SU-DHL-6 (cell line): Measurements from ENCODE around the gene IGIP.
A peak's percentile ranks its signal among the peaks of the same experiment; 100 is the strongest.

ENCODE experiments used
- H2AFZ ChIP-seq: fragments of 200-600 bp; sonication (generic); 2 replicates; pipeline ENCODE4 v1.6.1; 2014; ENCODE audit warnings: low read depth, mild to moderate bottlenecking, moderate library complexity, mixed read lengths, antibody characterized with exemption, low read length; ENCODE audit not compliant: severe bottlenecking
- H3F3A ChIP-seq: fragments of 200-600 bp; shearing (Covaris generic); 2 replicates; pipeline ENCODE4 v1.6.0; 2016; ENCODE audit warnings: antibody characterized with exemption, mild to moderate bottlenecking; ENCODE audit not compliant: insufficient read depth
- H3K27ac ChIP-seq: fragments of 200-600 bp; sonication (generic); 2 replicates; pipeline ENCODE4 v1.5.1; 2016; ENCODE audit warnings: low read depth, mild to moderate bottlenecking, low read length, moderate library complexity, mixed read lengths
- H3K27me3 ChIP-seq: fragments of 200-600 bp; sonication (generic), shearing (Covaris generic); 2 replicates; pipeline ENCODE4 v1.6.0; 2014; ENCODE audit warnings: mild to moderate bottlenecking, low read length
- H3K36me3 ChIP-seq: fragments of 200-600 bp; sonication (generic); 2 replicates; pipeline ENCODE4 v1.6.1; 2014; ENCODE audit warnings: mild to moderate bottlenecking, low read length, mixed read lengths
- H3K4me2 ChIP-seq: fragments of 300-600, 200-600 bp; shearing (Covaris generic), sonication (generic); 2 replicates; pipeline ENCODE4 v1.6.0; 2014; ENCODE audit warnings: low read length, low read depth, mild to moderate bottlenecking; ENCODE audit not compliant: poor library complexity, severe bottlenecking
- H3K4me3 ChIP-seq: fragments of 200-600 bp; sonication (generic); 2 replicates; pipeline ENCODE4 v1.5.1; 2014; ENCODE audit warnings: antibody characterized with exemption, low read length, mild to moderate bottlenecking, mixed read lengths; ENCODE audit not compliant: insufficient read depth, poor library complexity, severe bottlenecking
- H3K79me2 ChIP-seq: fragments of 200-600 bp; sonication (generic); 2 replicates; pipeline ENCODE4 v1.6.1; 2014; ENCODE audit warnings: mild to moderate bottlenecking, low read length, moderate library complexity; ENCODE audit not compliant: insufficient read depth
- H3K9ac ChIP-seq: fragments of 200-600 bp; sonication (generic); 2 replicates; pipeline ENCODE4 v1.7.0; 2014; ENCODE audit warnings: mild to moderate bottlenecking, low read length
- H3K9me2 ChIP-seq: fragments of 200-600 bp; sonication (generic); replicated peaks from 2 replicates; pipeline ENCODE4 v1.6.1; 2014; ENCODE audit warnings: low read length; ENCODE audit not compliant: insufficient read depth
- H3K9me3 ChIP-seq: fragments of 200-600 bp; sonication (generic); 2 replicates; pipeline ENCODE4 v1.6.1; 2014; ENCODE audit warnings: low read length, mixed read lengths; ENCODE audit not compliant: insufficient read depth
- H4K20me1 ChIP-seq: fragments of 200-600 bp; sonication (generic); 2 replicates; pipeline ENCODE4 v1.6.1; 2014; ENCODE audit warnings: low read depth, mild to moderate bottlenecking, antibody characterized with exemption, low read length, moderate library complexity, mixed read lengths
- EZH2phosphoT487 ChIP-seq: fragments of 200-600 bp; sonication (generic), shearing (Covaris generic); conservative IDR thresholded peaks from 2 replicates; pipeline ENCODE4 v1.6.1; 2018; ENCODE audit warnings: mild to moderate bottlenecking, antibody characterized with exemption, low read length, moderate library complexity, mixed read lengths
- TF ChIP-seq, protein P1 (sequence below): fragments of 200-600 bp; sonication (generic); IDR thresholded peaks from one replicate; pipeline ENCODE4 v1.5.1; 2017; ENCODE audit warnings: antibody characterized with exemption, mild to moderate bottlenecking, low read length, moderate library complexity; ENCODE audit not compliant: insufficient read depth, poor library complexity, severe bottlenecking

Gene IGIP

DNA sequence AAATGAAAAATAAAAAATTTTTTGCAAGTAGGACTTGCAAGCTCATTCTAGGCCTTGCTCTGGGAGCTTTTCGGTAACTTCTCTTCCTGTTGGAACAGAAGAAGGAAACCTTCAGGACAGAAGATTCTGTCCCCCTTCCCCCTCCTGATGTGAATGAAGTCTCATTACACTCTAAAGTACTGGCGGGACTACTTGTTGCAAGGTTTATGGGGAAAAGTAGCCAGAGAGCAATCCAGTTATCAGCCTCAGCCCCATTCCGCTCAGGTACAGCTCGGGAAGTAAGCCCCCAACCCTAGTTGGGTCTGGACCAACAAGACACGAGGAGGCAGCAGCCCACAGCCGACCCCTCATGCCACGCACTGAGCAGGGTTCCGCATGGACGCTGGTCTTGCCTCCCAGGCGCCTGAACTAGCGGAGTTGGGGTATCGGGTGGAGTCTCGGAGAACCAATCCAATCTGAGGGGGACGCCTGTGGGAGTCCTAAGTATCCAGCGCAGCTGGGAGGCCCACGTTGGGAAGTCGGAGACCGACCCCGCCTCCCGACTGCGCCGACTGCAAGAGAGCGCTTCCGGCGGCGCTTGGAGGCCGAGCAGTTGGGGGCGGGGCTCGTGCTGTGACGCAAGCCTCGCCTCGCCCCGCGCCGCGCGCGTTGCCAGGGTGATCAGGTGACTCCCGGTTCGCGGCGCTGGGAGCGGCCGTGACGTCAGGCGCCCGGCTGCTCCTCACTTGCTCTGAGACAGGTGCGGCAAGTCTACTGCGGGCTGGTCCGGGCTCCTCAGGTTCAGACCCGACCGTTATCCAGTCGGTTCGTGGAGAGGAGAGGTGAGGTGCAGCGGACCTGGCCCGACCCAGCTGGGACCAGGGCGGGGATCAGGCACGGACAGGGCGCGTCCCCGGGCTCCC, 49.0 kb downstream of the IGIP start, which contains the start of gene CYSTM1:
Gene CYSTM1, plus strand, starts transcription at position 724 of the 902 bp plus-strand sequence. CDS start 19,278 bp downstream, outside the sequence.
- Histone ChIP-seq H3K9ac (peak within 1 kb of the TSS; percentile 64), H3K79me2 (no peaks in the 10 kb centered on the region), H2AFZ (peak within 1 kb of the TSS; percentile 90), H4K20me1 (no peaks in the 10 kb centered on the region), H3K27me3 (no peaks in the 10 kb centered on the region), H3F3A (0 out of 2 replicates have a peak, but pooled peaks cover 3% of the 10 kb centered on the region), H3K27ac (no peak within 1 kb of the TSS), H3K36me3 (no peaks in the 10 kb centered on the region), H3K4me2 (peak within 1 kb of the TSS; percentile 74), H3K9me3 (no peaks in the 10 kb centered on the region), H3K4me3 (peak within 1 kb of the TSS; percentile 71), H3K9me2 (no peaks in the 10 kb centered on the region)
- TF ChIP-seq, protein P1, sequence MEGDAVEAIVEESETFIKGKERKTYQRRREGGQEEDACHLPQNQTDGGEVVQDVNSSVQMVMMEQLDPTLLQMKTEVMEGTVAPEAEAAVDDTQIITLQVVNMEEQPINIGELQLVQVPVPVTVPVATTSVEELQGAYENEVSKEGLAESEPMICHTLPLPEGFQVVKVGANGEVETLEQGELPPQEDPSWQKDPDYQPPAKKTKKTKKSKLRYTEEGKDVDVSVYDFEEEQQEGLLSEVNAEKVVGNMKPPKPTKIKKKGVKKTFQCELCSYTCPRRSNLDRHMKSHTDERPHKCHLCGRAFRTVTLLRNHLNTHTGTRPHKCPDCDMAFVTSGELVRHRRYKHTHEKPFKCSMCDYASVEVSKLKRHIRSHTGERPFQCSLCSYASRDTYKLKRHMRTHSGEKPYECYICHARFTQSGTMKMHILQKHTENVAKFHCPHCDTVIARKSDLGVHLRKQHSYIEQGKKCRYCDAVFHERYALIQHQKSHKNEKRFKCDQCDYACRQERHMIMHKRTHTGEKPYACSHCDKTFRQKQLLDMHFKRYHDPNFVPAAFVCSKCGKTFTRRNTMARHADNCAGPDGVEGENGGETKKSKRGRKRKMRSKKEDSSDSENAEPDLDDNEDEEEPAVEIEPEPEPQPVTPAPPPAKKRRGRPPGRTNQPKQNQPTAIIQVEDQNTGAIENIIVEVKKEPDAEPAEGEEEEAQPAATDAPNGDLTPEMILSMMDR, result no peak
- TF ChIP-seq EZH2phosphoT487, result no peak

DNA sequence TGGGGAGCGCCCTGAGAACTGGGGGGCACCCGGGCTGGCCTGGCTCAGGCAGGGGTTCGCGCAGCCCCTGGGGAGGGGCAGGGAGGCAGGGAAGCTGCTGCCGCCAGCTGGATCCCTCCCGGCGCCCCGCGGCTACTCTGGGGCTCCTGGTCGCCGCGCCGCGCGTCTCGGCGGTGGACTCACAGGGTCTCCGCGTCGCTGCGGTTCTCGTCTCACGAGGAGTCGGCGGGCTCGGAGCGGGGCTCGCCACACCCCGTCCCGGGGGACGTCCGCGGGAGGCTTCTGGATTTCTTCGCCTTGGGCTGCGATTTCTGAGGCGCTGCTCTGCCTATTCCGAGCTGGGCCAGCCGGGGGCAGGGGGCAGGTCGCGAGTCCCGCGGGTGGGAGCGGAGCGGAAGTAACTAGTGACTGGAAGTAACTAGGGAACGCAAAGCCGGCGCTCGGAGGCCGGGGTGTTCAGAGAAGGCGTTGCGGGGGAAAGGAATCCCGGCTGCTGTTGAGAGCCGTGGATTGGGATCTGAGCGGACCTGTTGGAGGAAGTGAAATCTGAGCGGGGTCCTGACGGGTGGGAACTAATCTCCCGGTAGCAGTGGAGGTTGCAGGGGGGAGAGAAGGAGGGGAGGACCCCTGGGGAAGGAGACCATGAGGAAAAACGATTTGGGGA, 49.8 kb downstream of the IGIP start:
- Histone ChIP-seq H3K4me2 (peak overlapping the region; percentile 74), H3K27ac (no peak overlapping the region), H3K4me3 (peak overlapping the region; percentile 71), H3K9ac (peak overlapping the region; percentile 64), H3K27me3 (no peaks in the 10 kb centered on the region), H2AFZ (peak overlapping the region; percentile 81), H3K9me2 (no peaks in the 10 kb centered on the region), H3K79me2 (no peaks in the 10 kb centered on the region), H3F3A (0 out of 2 replicates have a peak, but pooled peaks cover 3% of the 10 kb centered on the region), H4K20me1 (no peaks in the 10 kb centered on the region), H3K36me3 (no peaks in the 10 kb centered on the region), H3K9me3 (no peaks in the 10 kb centered on the region)
- TF ChIP-seq, protein P1, result no peak
- no peak for TF ChIP-seq EZH2phosphoT487

DNA sequence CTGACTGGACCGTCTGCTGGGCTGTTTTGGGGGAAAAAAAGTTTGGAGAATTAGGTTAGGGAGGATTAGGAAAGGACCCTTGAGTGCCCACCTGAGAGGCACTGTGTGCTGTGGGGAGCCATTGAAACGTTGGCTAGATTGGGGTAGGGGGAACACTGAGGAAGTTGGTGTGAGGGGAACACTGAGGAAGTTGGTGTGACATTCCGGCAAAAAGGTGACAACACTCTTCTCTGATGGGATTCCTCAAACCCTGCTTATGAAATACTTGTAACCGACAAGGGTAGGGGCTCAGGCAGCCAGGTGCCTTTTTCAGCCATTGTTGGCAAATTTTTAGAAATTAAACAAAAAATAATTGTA, 50.3 kb downstream of the IGIP start:
- peak overlapping the region; percentile 64 for H3K9ac ChIP-seq
- H3K36me3 ChIP-seq, result no peaks in the 10 kb centered on the region
- H3F3A ChIP-seq, result 0 out of 2 replicates have a peak, but pooled peaks cover 3% of the 10 kb centered on the region
- peak overlapping the region; percentile 71 for H3K4me3 ChIP-seq
- H3K9me2 ChIP-seq, result no peaks in the 10 kb centered on the region
- peak overlapping the region; percentile 74 for H3K4me2 ChIP-seq
- H2AFZ ChIP-seq, result peak overlapping the region; percentile 81
- H3K27me3 ChIP-seq, result no peaks in the 10 kb centered on the region
- H3K9me3 ChIP-seq, result no peaks in the 10 kb centered on the region
- H3K27ac ChIP-seq, result no peak overlapping the region
- H3K79me2 ChIP-seq, result no peaks in the 10 kb centered on the region
- TF ChIP-seq, protein P1, result no peak
- no peak for TF ChIP-seq EZH2phosphoT487
- H4K20me1 ChIP-seq, result no peaks in the 10 kb centered on the region
